Choroid plexus epithelial cell (primary cell): Measurements from ENCODE around the gene ATP2B2.

ENCODE experiments used
- DNase-seq: peaks from one replicate; pipeline ENCODE4 v3.0.0-alpha.2; 2010; ENCODE audit warnings: low read depth
- H3K4me3 ChIP-seq: 2 replicates; pipeline ENCODE4 v1.5.1; 2011; ENCODE audit warnings: low read depth, mild to moderate bottlenecking, control low read depth, low read length, moderate library complexity
- CTCF ChIP-seq: conservative IDR thresholded peaks from 2 replicates; pipeline ENCODE4 v1.5.1; 2011; ENCODE audit warnings: low read depth, mild to moderate bottlenecking, control low read depth, inconsistent platforms, low read length, moderate library complexity

ATP2B2 gene

GRCh38 chr3:10467904-10468612, 37.3 kb downstream of the ATP2B2 start:
- no peak for DNase-seq
- TF ChIP-seq CTCF: no peak
- no peak overlapping the region for H3K4me3 ChIP-seq

- DNase-seq: no peak
- no peak for TF ChIP-seq CTCF
- no peak overlapping the region for H3K4me3 ChIP-seq
These were observed 38.2 kb downstream of the ATP2B2 start for GRCh38 chr3:10467204-10467603.

DNA sequence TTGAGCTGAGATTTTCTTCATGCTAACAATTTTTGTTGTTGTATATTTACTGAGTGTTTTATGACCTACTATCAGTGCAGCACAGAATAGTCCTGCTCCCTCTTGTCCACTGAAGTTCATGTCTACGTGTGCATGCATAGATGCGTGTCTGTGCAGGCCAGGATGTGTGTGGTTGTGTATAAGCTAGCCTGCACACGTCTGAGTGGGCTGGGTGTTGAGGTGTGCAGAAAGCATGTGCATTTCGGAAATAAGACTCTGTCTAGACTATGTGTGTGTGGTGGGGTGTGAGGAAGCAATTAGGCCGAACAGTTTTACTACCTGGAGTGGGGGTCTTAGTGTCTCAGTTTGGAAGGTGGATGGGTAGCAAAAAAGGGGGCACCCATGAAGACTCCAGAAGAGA, 39.2 kb downstream of the ATP2B2 start:
- no peak for TF ChIP-seq CTCF
- H3K4me3 ChIP-seq: no peak overlapping the region
- DNase-seq: no peak

- no peak for TF ChIP-seq CTCF
- no peak overlapping the region for H3K4me3 ChIP-seq
- DNase-seq: no peak
These were observed 40.2 kb downstream of the ATP2B2 start for GRCh38 chr3:10465161-10465560.

- no peak for TF ChIP-seq CTCF
- no peak for DNase-seq
- H3K4me3 ChIP-seq: no peak overlapping the region
These were observed 41.6 kb downstream of the ATP2B2 start for GRCh38 chr3:10463533-10464434.

- no peak overlapping the region for H3K4me3 ChIP-seq
- TF ChIP-seq CTCF: no peak
- DNase-seq: no peak
These were observed 42.5 kb downstream of the ATP2B2 start for GRCh38 chr3:10462641-10463532.
